Breast epithelium (tissue), 4 donors: ENCODE data around the gene PSMD2. TPM values are rescaled to one million over a fixed set of nuclear protein-coding genes. Genes with fewer than 3 reads are reported as not detected.

Experiments
- DNase-seq, 2 donors: peaks; one replicate each; pipeline ENCODE4 v3.0.0-alpha.2; 2019; ENCODE audit warnings: low spot score in 2 of 2
- H3K27ac ChIP-seq, 2 donors: fragments of 200-600 bp; sonication (generic) in 1 of 2; one replicate each; pipeline ENCODE4 v1.5.1; 2016 to 2019; ENCODE audit warnings: mild to moderate bottlenecking in 1 of 2
- H3K27me3 ChIP-seq, 2 donors: fragments of 200-600 bp; sonication (generic) in 1 of 2; one replicate each; pipeline versions ENCODE4 v1.5.1 to v1.6.0; 2017 to 2019; ENCODE audit warnings: control low read depth in 1 of 2, mild to moderate bottlenecking in 1 of 2
- H3K36me3 ChIP-seq: fragments of 200-600 bp; one replicate; pipeline ENCODE4 v1.5.1; 2019
- H3K4me1 ChIP-seq, 2 donors: fragments of 200-600 bp; sonication (generic); one replicate each; pipeline ENCODE4 v1.5.1; 2016 to 2019; ENCODE audit warnings: control low read depth in 1 of 2
- H3K4me3 ChIP-seq, 3 donors: fragments of 200-600 bp; sonication (generic); 1 replicate in 2 of 3; 2 replicates in 1 of 3; pipeline ENCODE4 v1.5.1; 2016 to 2019; ENCODE audit warnings: mild to moderate bottlenecking in 3 of 3, moderate library complexity in 2 of 3
- H3K9me3 ChIP-seq, 2 donors: fragments of 200-600 bp; sonication (generic) in 1 of 2; one replicate each; pipeline ENCODE4 v1.5.1; 2016 to 2019; ENCODE audit warnings: control low read depth in 1 of 2
- POLR2A ChIP-seq: fragments of 450-650 bp; IDR thresholded peaks from one replicate; pipeline ENCODE4 v1.6.1; 2016; ENCODE audit warnings: antibody characterized with exemption, mild to moderate bottlenecking, moderate library complexity
- POLR2AphosphoS5 ChIP-seq, 3 donors: sonication (generic); formaldehyde crosslinking; IDR thresholded peaks; one replicate each; pipeline ENCODE4 v1.6.1; 2017; ENCODE audit warnings: antibody characterized with exemption in 3 of 3
- intact Hi-C: fragments of 100-400 bp; cut with DNase I; formaldehyde crosslinking; loops from one replicate; pipeline ENCODE4 v1.15.1; 2023; ENCODE audit warnings: low total_unique reads
- total RNA-seq, 3 donors: library from RNA; depleted of rRNA; stranded (reverse); fragments of >200 nt; gene quantifications; one replicate each; pipeline ENCODE4 v1.1.0, GENCODE V29; 2016
- TF ChIP-seq, protein P1 (sequence below), 3 donors: fragments of 450-650 bp; IDR thresholded peaks; one replicate each; pipeline ENCODE4 v1.5.1; 2016 to 2017; ENCODE audit warnings: antibody characterized with exemption in 3 of 3, mild to moderate bottlenecking in 3 of 3, moderate library complexity in 3 of 3

The PSMD2 gene
- total RNA-seq, 3 donors from 2014 or later: 201 to 275 (median 214) TPM

DNA sequence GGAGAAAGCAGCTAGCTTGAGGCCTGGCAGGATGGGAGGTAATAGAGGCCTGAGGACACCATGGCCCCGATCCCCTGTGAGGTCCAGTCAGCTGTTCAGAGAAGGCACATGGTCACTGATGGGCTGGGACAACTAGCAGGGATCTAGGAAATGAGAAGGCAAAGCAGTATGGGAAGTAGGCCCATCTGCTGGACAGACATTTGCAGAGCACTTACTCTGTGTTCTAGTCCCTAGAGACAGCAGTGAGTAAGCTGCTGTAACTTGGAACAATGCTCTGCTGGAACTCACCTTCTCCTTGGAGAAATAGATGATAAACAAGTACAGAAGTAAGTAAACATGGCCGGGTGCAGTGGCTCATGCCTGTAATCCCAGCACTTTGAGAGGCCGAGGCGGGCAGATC, 16.1 kb upstream of the PSMD2 start:
- intact Hi-C loops: no loop called here
- H3K4me1 ChIP-seq: no peaks in the 10 kb centered on the region
- peaks cover 0 to 2% of the 10 kb centered on the region in 2 donors for H3K27me3 ChIP-seq
- no peaks in the 10 kb centered on the region for H3K36me3 ChIP-seq
- H3K4me3 ChIP-seq: no peak overlapping the region
- TF ChIP-seq POLR2A (no peak), POLR2AphosphoS5 (IDR thresholded peaks at IDR 0.05) (no peak)
- TF ChIP-seq, protein P1, sequence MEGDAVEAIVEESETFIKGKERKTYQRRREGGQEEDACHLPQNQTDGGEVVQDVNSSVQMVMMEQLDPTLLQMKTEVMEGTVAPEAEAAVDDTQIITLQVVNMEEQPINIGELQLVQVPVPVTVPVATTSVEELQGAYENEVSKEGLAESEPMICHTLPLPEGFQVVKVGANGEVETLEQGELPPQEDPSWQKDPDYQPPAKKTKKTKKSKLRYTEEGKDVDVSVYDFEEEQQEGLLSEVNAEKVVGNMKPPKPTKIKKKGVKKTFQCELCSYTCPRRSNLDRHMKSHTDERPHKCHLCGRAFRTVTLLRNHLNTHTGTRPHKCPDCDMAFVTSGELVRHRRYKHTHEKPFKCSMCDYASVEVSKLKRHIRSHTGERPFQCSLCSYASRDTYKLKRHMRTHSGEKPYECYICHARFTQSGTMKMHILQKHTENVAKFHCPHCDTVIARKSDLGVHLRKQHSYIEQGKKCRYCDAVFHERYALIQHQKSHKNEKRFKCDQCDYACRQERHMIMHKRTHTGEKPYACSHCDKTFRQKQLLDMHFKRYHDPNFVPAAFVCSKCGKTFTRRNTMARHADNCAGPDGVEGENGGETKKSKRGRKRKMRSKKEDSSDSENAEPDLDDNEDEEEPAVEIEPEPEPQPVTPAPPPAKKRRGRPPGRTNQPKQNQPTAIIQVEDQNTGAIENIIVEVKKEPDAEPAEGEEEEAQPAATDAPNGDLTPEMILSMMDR (IDR thresholded peaks at IDR 0.05): no peak
- H3K27ac ChIP-seq: no peak overlapping the region
- H3K9me3 ChIP-seq: no peaks in the 10 kb centered on the region
- DNase-seq: no peak

DNA sequence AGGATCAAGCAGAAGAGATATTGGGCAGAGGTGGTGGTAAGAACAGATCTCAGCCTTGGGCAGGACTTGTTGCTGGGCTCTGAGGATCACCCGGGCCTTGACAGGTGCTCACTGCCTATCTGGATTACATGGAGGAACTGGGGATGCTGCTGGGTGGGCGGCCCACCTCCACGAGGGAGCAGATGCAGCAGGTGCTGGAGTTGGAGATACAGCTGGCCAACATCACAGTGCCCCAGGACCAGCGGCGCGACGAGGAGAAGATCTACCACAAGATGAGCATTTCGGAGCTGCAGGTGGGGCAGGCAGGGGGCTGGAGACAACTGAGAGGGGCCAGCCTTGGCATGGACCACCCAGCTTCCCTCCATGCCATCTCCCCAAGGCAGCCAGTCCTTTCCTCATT, 15.4 kb upstream of the PSMD2 start:
- TF ChIP-seq POLR2A (no peak), POLR2AphosphoS5 (IDR thresholded peaks at IDR 0.05) (no peak)
- TF ChIP-seq, protein P1 (IDR thresholded peaks at IDR 0.05): no peak
- no peaks in the 10 kb centered on the region for H3K4me1 ChIP-seq
- H3K36me3 ChIP-seq: no peaks in the 10 kb centered on the region
- intact Hi-C loops: no loop called here
- H3K27ac ChIP-seq: no peak overlapping the region
- H3K4me3 ChIP-seq: no peak overlapping the region
- H3K27me3 ChIP-seq: no peaks in the 10 kb centered on the region
- DNase-seq: no peak
- H3K9me3 ChIP-seq: no peaks in the 10 kb centered on the region

DNA sequence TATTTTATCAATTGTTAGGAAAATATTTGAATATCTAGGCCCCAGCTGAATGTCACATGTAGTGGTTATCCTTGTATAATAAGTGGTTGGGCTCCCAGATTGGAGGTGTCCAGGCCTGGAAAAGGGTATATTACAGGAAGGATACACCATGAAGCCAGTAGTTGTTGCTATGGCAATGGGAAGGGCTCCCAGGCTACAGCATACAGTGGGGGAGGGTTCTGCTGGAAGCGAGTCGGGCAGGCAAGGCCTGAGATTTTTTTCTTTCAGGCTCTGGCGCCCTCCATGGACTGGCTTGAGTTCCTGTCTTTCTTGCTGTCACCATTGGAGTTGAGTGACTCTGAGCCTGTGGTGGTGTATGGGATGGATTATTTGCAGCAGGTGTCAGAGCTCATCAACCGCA, 14.3 kb upstream of the PSMD2 start:
- Histone ChIP-seq H3K27me3 (no peaks in the 10 kb centered on the region), H3K4me1 (no peaks in the 10 kb centered on the region), H3K36me3 (no peaks in the 10 kb centered on the region), H3K4me3 (no peak overlapping the region), H3K9me3 (no peaks in the 10 kb centered on the region), H3K27ac (no peak overlapping the region)
- DNase-seq: no peak
- TF ChIP-seq, protein P1 (IDR thresholded peaks at IDR 0.05): peak in 1 of 3 donors; percentile 14
- no peak for TF ChIP-seq POLR2A
- intact Hi-C loops: no loop called here

DNA sequence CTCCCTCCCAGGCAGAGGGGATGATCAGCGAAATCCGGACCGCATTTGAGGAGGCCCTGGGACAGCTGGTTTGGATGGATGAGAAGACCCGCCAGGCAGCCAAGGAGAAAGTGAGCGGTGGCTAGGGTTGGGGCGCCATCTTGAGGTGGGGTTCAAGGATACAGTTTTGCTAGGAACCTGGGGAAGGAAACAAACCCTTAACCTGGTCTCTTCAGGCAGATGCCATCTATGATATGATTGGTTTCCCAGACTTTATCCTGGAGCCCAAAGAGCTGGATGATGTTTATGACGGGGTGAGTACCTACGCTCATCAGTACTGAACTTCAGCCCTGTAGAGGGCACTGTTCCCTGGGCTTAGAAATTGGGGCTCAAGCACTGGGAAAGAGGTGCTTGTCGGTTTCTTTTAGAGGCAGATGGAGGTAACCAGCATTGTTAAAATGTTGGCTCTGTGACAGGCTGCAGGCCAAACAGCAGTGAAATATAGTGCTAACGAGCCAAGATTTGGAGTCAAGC, 9.6 kb upstream of the PSMD2 start:
- intact Hi-C loops: no loop called here
- TF ChIP-seq, protein P1 (IDR thresholded peaks at IDR 0.05): peak in 2 of 3 donors; percentile 29 to 41
- TF ChIP-seq POLR2A: no peak
- Histone ChIP-seq H3K27me3 (no peaks in the 10 kb centered on the region), H3K27ac (no peak overlapping the region), H3K4me1 (no peaks in the 10 kb centered on the region), H3K4me3 (no peak overlapping the region), H3K36me3 (no peaks in the 10 kb centered on the region), H3K9me3 (no peaks in the 10 kb centered on the region)
- no peak for DNase-seq

DNA sequence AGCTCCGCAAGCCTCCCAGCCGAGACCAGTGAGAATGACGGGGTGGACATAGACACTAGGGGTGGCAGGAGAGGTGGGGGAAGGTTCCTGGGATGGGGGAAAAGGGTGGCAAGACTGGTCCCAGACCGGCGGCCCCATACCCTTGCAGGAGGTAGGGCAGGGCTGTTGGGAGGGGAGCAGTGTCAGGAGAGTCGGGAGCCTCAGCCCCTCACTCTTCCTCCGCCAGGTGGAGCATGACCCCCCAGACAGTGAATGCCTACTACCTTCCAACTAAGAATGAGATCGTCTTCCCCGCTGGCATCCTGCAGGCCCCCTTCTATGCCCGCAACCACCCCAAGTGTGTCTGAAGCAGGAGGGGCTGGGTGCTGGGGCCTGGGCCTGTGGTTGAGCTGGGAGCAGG, 8.7 kb upstream of the PSMD2 start:
- DNase-seq: no peak
- no peak overlapping the region for H3K27ac ChIP-seq
- no peaks in the 10 kb centered on the region for H3K27me3 ChIP-seq
- H3K36me3 ChIP-seq: no peaks in the 10 kb centered on the region
- no peak overlapping the region for H3K4me3 ChIP-seq
- H3K4me1 ChIP-seq: no peaks in the 10 kb centered on the region
- H3K9me3 ChIP-seq: no peaks in the 10 kb centered on the region
- intact Hi-C loops: loop anchor here (5.0 kb wide), 1 partner anchor 897 kb away; no protein-coding TSS in a partner anchor
- TF ChIP-seq POLR2A: no peak
